NT2/D1 (cell line): Measurements from ENCODE around the gene DHCR24.

ENCODE experiments used
- SUZ12 ChIP-seq: IDR thresholded peaks from 2 replicates; pipeline ENCODE4 v1.6.1; 2011; ENCODE audit not compliant: insufficient read length, insufficient read depth; ENCODE audit errors: extremely low read depth
- YY1 ChIP-seq: IDR thresholded peaks from 2 replicates; pipeline ENCODE4 v1.6.1; 2011; ENCODE audit not compliant: insufficient read length, insufficient read depth
- ZNF274 ChIP-seq: IDR thresholded peaks from 2 replicates; pipeline ENCODE4 v1.6.1; 2011; ENCODE audit warnings: mild to moderate bottlenecking, low read depth, low read length

DNA sequence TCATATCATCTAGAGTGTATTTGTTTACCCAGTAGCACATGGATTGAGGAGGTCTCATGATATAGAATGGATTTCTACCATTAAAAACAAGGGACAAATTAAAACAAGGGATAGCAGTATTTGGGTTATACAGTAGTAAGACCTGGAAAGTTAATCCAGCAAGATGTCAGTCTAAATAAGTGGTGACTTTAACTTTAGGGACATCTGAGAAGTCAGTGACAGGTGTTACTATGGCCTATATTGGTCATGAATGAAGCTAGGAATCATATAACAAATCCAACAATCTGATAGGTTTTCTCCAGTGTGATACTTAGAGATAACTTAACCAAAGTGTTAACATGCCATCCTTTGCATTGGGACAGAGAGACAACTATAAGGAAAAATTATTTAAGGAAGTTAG, 42.7 kb upstream of the DHCR24 start:
- TF ChIP-seq SUZ12, result no peak
- no peak for TF ChIP-seq ZNF274
- TF ChIP-seq YY1, result no peak
